Neuronal stem cell (in vitro differentiated cells): Measurements from ENCODE around the gene DNM3.

ENCODE experiments used
- DNase-seq: peaks from one replicate; pipeline ENCODE4 v3.0.0-alpha.2; 2013; ENCODE audit warnings: low spot score
- H2AFZ ChIP-seq: one replicate; pipeline ENCODE4 v1.6.1; 2013; ENCODE audit warnings: mild to moderate bottlenecking, low read length, inconsistent platforms
- H2AK5ac ChIP-seq: 2 replicates; pipeline ENCODE4 v1.6.1; 2013; ENCODE audit warnings: low read depth, mild to moderate bottlenecking, inconsistent platforms, low read length, moderate library complexity, mixed read lengths
- H2BK120ac ChIP-seq: 2 replicates; pipeline ENCODE4 v1.6.1; 2013; ENCODE audit warnings: low read depth, mild to moderate bottlenecking, inconsistent platforms, low read length, moderate library complexity, mixed read lengths
- H2BK12ac ChIP-seq: one replicate; pipeline ENCODE4 v1.6.1; 2013; ENCODE audit warnings: low read length, inconsistent platforms
- H2BK15ac ChIP-seq: 2 replicates; pipeline ENCODE4 v1.6.1; 2013; ENCODE audit warnings: mild to moderate bottlenecking, low read length, inconsistent platforms, mixed read lengths
- H2BK5ac ChIP-seq: one replicate; pipeline ENCODE4 v1.6.1; 2013; ENCODE audit warnings: inconsistent platforms, mild to moderate bottlenecking, low read length, moderate library complexity
- H3K14ac ChIP-seq: one replicate; pipeline ENCODE4 v1.6.1; 2013; ENCODE audit warnings: low read length, inconsistent platforms
- H3K18ac ChIP-seq: 2 replicates; pipeline ENCODE4 v1.6.1; 2013; ENCODE audit warnings: low read length, inconsistent platforms
- H3K23ac ChIP-seq: 2 replicates; pipeline ENCODE4 v1.6.1; 2013; ENCODE audit warnings: low read depth, mild to moderate bottlenecking, mixed read lengths, low read length, inconsistent platforms; ENCODE audit not compliant: poor library complexity
- H3K27ac ChIP-seq: replicated peaks from 3 replicates; pipeline ENCODE4 v1.5.1; 2013; ENCODE audit warnings: low read length, inconsistent platforms
- H3K27me3 ChIP-seq, 3 experiments: 2 replicates each; pipeline ENCODE4 v1.6.1; 2013; ENCODE audit warnings: low read length in 3 of 3, mild to moderate bottlenecking in 2 of 3, inconsistent platforms in 1 of 3, low read depth in 1 of 3, mixed read lengths in 1 of 3, moderate library complexity in 1 of 3; ENCODE audit not compliant: control insufficient read depth in 3 of 3, insufficient read depth in 3 of 3
- H3K36me3 ChIP-seq, 2 donors: replicated peaks in 1 of 2; 2 replicates each; pipeline ENCODE4 v1.6.1; 2013; ENCODE audit warnings: low read length in 2 of 2; ENCODE audit not compliant: control insufficient read depth in 2 of 2, insufficient read depth in 2 of 2
- H3K4ac ChIP-seq: 2 replicates; pipeline ENCODE4 v1.6.1; 2013; ENCODE audit warnings: inconsistent platforms, mild to moderate bottlenecking, low read length, moderate library complexity
- H3K4me1 ChIP-seq, 2 donors: 1 replicate in 1 of 2; 2 replicates in 1 of 2; pipeline ENCODE4 v1.6.1; 2013; ENCODE audit warnings: low read length in 2 of 2, low read depth in 1 of 2; ENCODE audit not compliant: control insufficient read depth in 2 of 2, insufficient read depth in 1 of 2
- H3K4me2 ChIP-seq: one replicate; pipeline ENCODE4 v1.6.1; 2013; ENCODE audit warnings: mild to moderate bottlenecking, low read length, inconsistent platforms; ENCODE audit not compliant: insufficient read depth, poor library complexity, severe bottlenecking
- H3K4me3 ChIP-seq, 2 donors: 2 replicates each; pipeline ENCODE4 v1.5.1; 2013; ENCODE audit warnings: low read length in 2 of 2, mild to moderate bottlenecking in 2 of 2, inconsistent platforms in 1 of 2, moderate library complexity in 1 of 2
- H3K79me1 ChIP-seq: one replicate; pipeline ENCODE4 v1.6.1; 2013; ENCODE audit warnings: low read depth, mild to moderate bottlenecking, inconsistent platforms, low read length, moderate library complexity
- H3K9ac ChIP-seq: one replicate; pipeline ENCODE4 v1.6.1; 2013; ENCODE audit warnings: mild to moderate bottlenecking, low read depth, low read length, inconsistent platforms; ENCODE audit not compliant: poor library complexity
- H3K9me3 ChIP-seq, 2 donors: replicated peaks in 1 of 2; 2 replicates each; pipeline versions ENCODE3 to v1.6.1; 2013; ENCODE audit warnings: low read length in 2 of 2, mild to moderate bottlenecking in 2 of 2, inconsistent platforms in 1 of 2, low read depth in 1 of 2, mixed read lengths in 1 of 2, moderate library complexity in 1 of 2; ENCODE audit not compliant: control insufficient read depth in 2 of 2, insufficient read depth in 1 of 2
- H4K8ac ChIP-seq: one replicate; pipeline ENCODE4 v1.6.1; 2013; ENCODE audit warnings: low read depth, mild to moderate bottlenecking, inconsistent platforms, low read length, moderate library complexity
- H4K91ac ChIP-seq: one replicate; pipeline ENCODE4 v1.6.1; 2013; ENCODE audit warnings: low read length, low read depth, mild to moderate bottlenecking, inconsistent platforms; ENCODE audit not compliant: poor library complexity
- whole genome bisulfite sequencing, 2 donors: extraction: QIAGEN DNeasy Blood & Tissue Kit; methylation state at CpG; one replicate each; pipeline ENCODE4 v1.1.7; 2013; ENCODE audit warnings: missing lambda C conversion rate in 2 of 2, mixed read lengths in 1 of 2; ENCODE audit not compliant: insufficient read length in 2 of 2, insufficient replicate concordance in 1 of 2; ENCODE audit errors: extremely low coverage in 2 of 2; 5-methylcytosine and 5-hydroxymethylcytosine counted together

DNM3 gene

GRCh38 chr1:172414331-172414730 is 573.0 kb downstream of the DNM3 start:
- no peak overlapping the region for H3K27ac ChIP-seq
- no peak overlapping the region for H3K14ac ChIP-seq
- H4K8ac ChIP-seq = no peak overlapping the region
- no peak overlapping the region for H3K4ac ChIP-seq
- no peak for DNase-seq
- no peak overlapping the region for H2BK12ac ChIP-seq
- no peak overlapping the region for H3K4me3 ChIP-seq
- H3K4me2 ChIP-seq = no peak overlapping the region
- H3K9me3 ChIP-seq = no peaks in the 10 kb centered on the region
- no peak overlapping the region for H2BK5ac ChIP-seq
- no peaks in the 10 kb centered on the region for H3K27me3 ChIP-seq
- no peaks in the 10 kb centered on the region for H3K4me1 ChIP-seq
- no peak overlapping the region for H2AFZ ChIP-seq
- H3K23ac ChIP-seq = no peak overlapping the region
- no peaks in the 10 kb centered on the region for H3K79me1 ChIP-seq
- H2AK5ac ChIP-seq = no peak overlapping the region
- H2BK15ac ChIP-seq = no peak overlapping the region
- no peak overlapping the region for H3K9ac ChIP-seq
- H4K91ac ChIP-seq = no peak overlapping the region
- H3K36me3 ChIP-seq = no peaks in the 10 kb centered on the region
- H2BK120ac ChIP-seq = no peak overlapping the region
- H3K18ac ChIP-seq = no peak overlapping the region

- no peak overlapping the region for H2AFZ ChIP-seq
- no peak overlapping the region for H3K18ac ChIP-seq
- H3K4me3 ChIP-seq = no peak overlapping the region
- H3K23ac ChIP-seq = no peak overlapping the region
- WGBS, 2 donors = no CpG with 5 or more reads among the region's 4 CpGs
- no peak overlapping the region for H2AK5ac ChIP-seq
- H3K9me3 ChIP-seq = no peaks in the 10 kb centered on the region
- no peak overlapping the region for H2BK120ac ChIP-seq
- DNase-seq = no peak
- H2BK12ac ChIP-seq = no peak overlapping the region
- no peak overlapping the region for H2BK5ac ChIP-seq
- no peak overlapping the region for H2BK15ac ChIP-seq
- no peaks in the 10 kb centered on the region for H3K27me3 ChIP-seq
- no peak overlapping the region for H3K27ac ChIP-seq
- H3K4me1 ChIP-seq = no peaks in the 10 kb centered on the region
- no peak overlapping the region for H4K91ac ChIP-seq
- no peak overlapping the region for H3K4ac ChIP-seq
- H3K36me3 ChIP-seq = no peaks in the 10 kb centered on the region
- H3K14ac ChIP-seq = no peak overlapping the region
- no peaks in the 10 kb centered on the region for H3K79me1 ChIP-seq
- H3K9ac ChIP-seq = no peak overlapping the region
- H4K8ac ChIP-seq = no peak overlapping the region
- no peak overlapping the region for H3K4me2 ChIP-seq
Measured at GRCh38 chr1:172416496-172417035, 575.3 kb downstream of the DNM3 start.

- no peaks in the 10 kb centered on the region for H3K36me3 ChIP-seq
- no peak overlapping the region for H2BK15ac ChIP-seq
- H3K9me3 ChIP-seq = no peaks in the 10 kb centered on the region
- no peak overlapping the region for H3K4me2 ChIP-seq
- no peak overlapping the region for H3K9ac ChIP-seq
- DNase-seq = no peak
- H2AK5ac ChIP-seq = no peak overlapping the region
- no peaks in the 10 kb centered on the region for H3K79me1 ChIP-seq
- H3K27me3 ChIP-seq = no peaks in the 10 kb centered on the region
- H3K14ac ChIP-seq = no peak overlapping the region
- H3K27ac ChIP-seq = no peak overlapping the region
- no peak overlapping the region for H4K8ac ChIP-seq
- no CpG with 5 or more reads among the region's 1 CpG for WGBS, 2 donors
- no peak overlapping the region for H3K23ac ChIP-seq
- H3K18ac ChIP-seq = no peak overlapping the region
- H2BK5ac ChIP-seq = no peak overlapping the region
- no peak overlapping the region for H2AFZ ChIP-seq
- H3K4me3 ChIP-seq = no peak overlapping the region
- H3K4ac ChIP-seq = no peak overlapping the region
- peaks cover 0 to 5% of the 10 kb centered on the region in 2 donors for H3K4me1 ChIP-seq
- no peak overlapping the region for H2BK12ac ChIP-seq
- no peak overlapping the region for H4K91ac ChIP-seq
- H2BK120ac ChIP-seq = no peak overlapping the region
Measured at GRCh38 chr1:172417557-172417956, 576.3 kb downstream of the DNM3 start.

- Histone ChIP-seq H2AFZ (no peak within 1 kb of the TSS), H2BK12ac (no peak within 1 kb of the TSS), H3K36me3 (no peaks in the 10 kb centered on the region), H3K9ac (no peak within 1 kb of the TSS), H4K91ac (no peak within 1 kb of the TSS), H2BK5ac (no peak within 1 kb of the TSS), H3K4me3 (no peak within 1 kb of the TSS), H3K14ac (no peak within 1 kb of the TSS), H2AK5ac (no peak within 1 kb of the TSS), H4K8ac (no peak within 1 kb of the TSS), H3K27me3 (no peaks in the 10 kb centered on the region), H3K9me3 (no peaks in the 10 kb centered on the region), H2BK15ac (no peak within 1 kb of the TSS), H2BK120ac (no peak within 1 kb of the TSS), H3K23ac (no peak within 1 kb of the TSS), H3K4ac (no peak within 1 kb of the TSS), H3K18ac (no peak within 1 kb of the TSS), H3K79me1 (no peaks in the 10 kb centered on the region), H3K27ac (no peak within 1 kb of the TSS), H3K4me1 (peaks cover 0 to 5% of the 10 kb centered on the region in 2 donors), H3K4me2 (no peak within 1 kb of the TSS)
- WGBS, 2 donors = no CpG with 5 or more reads among the region's 1 CpG
- DNase-seq = no peak
Measured at GRCh38 chr1:172420385-172420784, 579.1 kb downstream of the DNM3 start, which contains the start of gene C1orf105. Gene C1orf105, plus strand, starts transcription at chr1:172420685. Its CDS starts 201 bp downstream, at chr1:172420886.
